IPS-20b (cell line): ENCODE measurements around the gene CRNN.

Experiments used
- H3K27ac ChIP-seq: one replicate; pipeline ENCODE4 v1.5.1; 2013; ENCODE audit warnings: low read length
- H3K27me3 ChIP-seq: 2 replicates; pipeline ENCODE4 v1.6.1; 2013; ENCODE audit warnings: mild to moderate bottlenecking, low read length, inconsistent platforms; ENCODE audit not compliant: insufficient read depth
- H3K36me3 ChIP-seq: 2 replicates; pipeline ENCODE4 v1.6.1; 2013; ENCODE audit warnings: low read depth, mild to moderate bottlenecking, inconsistent platforms, low read length, moderate library complexity; ENCODE audit not compliant: insufficient read depth
- H3K4me1 ChIP-seq: 2 replicates; pipeline ENCODE4 v1.6.1; 2013; ENCODE audit warnings: mild to moderate bottlenecking, control low read depth, inconsistent platforms, low read length, moderate library complexity; ENCODE audit not compliant: insufficient read depth
- H3K4me3 ChIP-seq: 2 replicates; pipeline ENCODE4 v1.5.1; 2013; ENCODE audit warnings: mild to moderate bottlenecking, low read length, inconsistent platforms
- H3K9ac ChIP-seq: 2 replicates; pipeline ENCODE4 v1.6.1; 2013; ENCODE audit warnings: low read depth, mild to moderate bottlenecking, inconsistent platforms, low read length, moderate library complexity
- H3K9me3 ChIP-seq: 2 replicates; pipeline ENCODE4 v1.6.1; 2013; ENCODE audit warnings: mild to moderate bottlenecking, low read depth, low read length, inconsistent platforms; ENCODE audit not compliant: insufficient read depth

The CRNN gene

DNA sequence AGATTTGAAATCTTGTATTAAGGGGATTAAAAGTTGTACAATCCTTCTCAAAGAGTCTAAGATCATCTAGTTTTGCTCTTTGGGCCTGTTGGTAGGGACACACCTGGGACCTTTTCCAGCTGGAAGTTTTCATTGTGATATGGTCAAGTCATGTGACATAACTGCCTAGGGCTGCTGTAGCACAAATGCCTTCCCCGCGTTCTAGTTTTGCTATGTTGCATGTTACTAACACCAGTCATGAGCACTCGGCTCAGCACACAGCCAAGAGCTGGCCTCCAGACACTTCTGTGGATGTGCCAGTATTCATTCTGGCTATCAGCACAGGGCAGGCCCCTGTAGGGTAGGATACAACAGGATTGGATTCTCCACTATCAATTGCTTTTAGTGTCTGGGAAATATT is 39.6 kb downstream of the CRNN start:
- no peaks in the 10 kb centered on the region for H3K27me3 ChIP-seq
- H3K9me3 ChIP-seq, result peaks cover 88% of the 10 kb centered on the region
- H3K9ac ChIP-seq, result no peak overlapping the region
- H3K4me3 ChIP-seq, result no peak overlapping the region
- no peaks in the 10 kb centered on the region for H3K36me3 ChIP-seq
- H3K4me1 ChIP-seq, result no peaks in the 10 kb centered on the region
- no peak overlapping the region for H3K27ac ChIP-seq

GRCh38 chr1:152372672-152373071 is 41.4 kb downstream of the CRNN start:
- Histone ChIP-seq H3K27me3 (no peaks in the 10 kb centered on the region), H3K9ac (no peak overlapping the region), H3K27ac (no peak overlapping the region), H3K4me3 (no peak overlapping the region), H3K36me3 (no peaks in the 10 kb centered on the region), H3K4me1 (no peaks in the 10 kb centered on the region), H3K9me3 (peaks cover 91% of the 10 kb centered on the region)

DNA sequence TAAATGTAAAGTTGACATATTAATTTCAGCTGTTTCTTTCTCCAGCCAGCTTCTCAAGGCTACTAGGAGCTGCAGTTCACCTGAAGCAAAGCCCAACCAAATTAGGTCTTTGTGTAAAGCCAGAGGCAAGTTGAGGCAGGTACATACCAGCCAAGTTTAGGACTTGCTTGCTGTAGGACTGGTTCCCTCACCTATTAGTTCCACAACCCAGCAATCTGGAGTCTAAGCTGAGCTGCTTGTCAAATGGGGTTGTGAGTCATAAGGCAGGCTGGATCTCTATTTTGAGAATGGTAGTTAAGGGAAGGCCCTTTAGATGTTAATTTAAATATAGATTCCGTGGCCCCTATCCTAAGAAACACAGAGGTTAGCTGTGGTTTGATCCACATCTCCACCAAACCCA is 46.6 kb downstream of the CRNN start:
- H3K4me3 ChIP-seq, result no peak overlapping the region
- H3K4me1 ChIP-seq, result no peaks in the 10 kb centered on the region
- no peaks in the 10 kb centered on the region for H3K27me3 ChIP-seq
- H3K36me3 ChIP-seq, result no peaks in the 10 kb centered on the region
- peaks cover 95% of the 10 kb centered on the region for H3K9me3 ChIP-seq
- no peak overlapping the region for H3K27ac ChIP-seq
- no peak overlapping the region for H3K9ac ChIP-seq

GRCh38 chr1:152359906-152360305 is 54.2 kb downstream of the CRNN start, which contains the start of gene FLG2:
TSS of gene FLG2 (minus strand) at chr1:152360006. CDS start at chr1:152358884, 1,122 bp downstream.
- Histone ChIP-seq H3K27me3 (no peaks in the 10 kb centered on the region), H3K4me3 (no peak within 1 kb of the TSS), H3K27ac (no peak within 1 kb of the TSS), H3K9me3 (peaks cover 95% of the 10 kb centered on the region), H3K9ac (no peak within 1 kb of the TSS), H3K4me1 (no peaks in the 10 kb centered on the region), H3K36me3 (no peaks in the 10 kb centered on the region)
